ENCODE measurements around the gene PPP1R13B.

DNA sequence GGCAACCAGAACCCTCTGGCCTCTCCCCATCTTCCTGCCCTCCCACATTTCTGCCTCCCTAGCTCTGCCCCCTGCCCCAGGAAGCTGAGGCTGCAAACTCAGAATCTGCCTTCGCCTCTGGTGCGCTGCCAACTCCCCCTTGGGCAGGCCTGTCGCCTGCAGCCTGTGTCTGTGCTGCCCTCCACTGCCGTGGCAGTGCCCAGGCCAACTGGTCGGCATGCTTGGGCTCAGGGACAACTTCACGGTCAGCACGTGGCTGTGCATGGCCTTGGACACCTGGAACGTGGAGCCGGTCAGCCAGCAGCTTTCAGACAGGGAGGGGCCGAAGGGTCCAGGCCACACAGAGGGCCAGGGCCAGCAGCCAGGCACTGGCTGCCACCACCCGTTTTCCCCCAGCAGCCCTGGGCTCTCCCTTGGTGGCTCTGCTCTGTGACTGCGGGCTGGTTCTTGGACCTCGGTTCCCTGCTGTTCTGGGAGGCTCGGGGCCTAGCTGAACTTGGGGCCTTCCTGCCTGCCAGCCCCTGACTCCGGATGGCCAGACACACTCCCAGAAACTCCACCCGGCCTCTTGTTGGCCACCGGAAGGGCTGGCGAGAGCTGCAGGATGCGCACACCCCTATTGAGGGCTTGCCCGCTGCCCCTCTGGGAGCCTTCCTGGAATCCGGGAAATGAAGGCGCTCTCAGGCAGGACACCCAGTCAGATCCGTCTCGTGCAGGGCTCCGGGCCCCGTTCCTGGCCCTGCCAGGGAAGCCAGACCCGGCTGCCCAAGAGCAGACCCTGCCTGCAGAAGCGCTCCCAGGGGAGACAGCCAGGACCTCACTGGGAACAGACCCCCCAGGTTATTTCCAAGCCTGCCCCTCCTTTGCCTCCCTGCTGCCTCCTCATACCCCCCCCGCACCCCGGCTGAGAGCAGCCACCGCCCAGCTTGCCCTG, 34.2 kb upstream of the PPP1R13B start:
- TF ChIP-seq, protein P1, sequence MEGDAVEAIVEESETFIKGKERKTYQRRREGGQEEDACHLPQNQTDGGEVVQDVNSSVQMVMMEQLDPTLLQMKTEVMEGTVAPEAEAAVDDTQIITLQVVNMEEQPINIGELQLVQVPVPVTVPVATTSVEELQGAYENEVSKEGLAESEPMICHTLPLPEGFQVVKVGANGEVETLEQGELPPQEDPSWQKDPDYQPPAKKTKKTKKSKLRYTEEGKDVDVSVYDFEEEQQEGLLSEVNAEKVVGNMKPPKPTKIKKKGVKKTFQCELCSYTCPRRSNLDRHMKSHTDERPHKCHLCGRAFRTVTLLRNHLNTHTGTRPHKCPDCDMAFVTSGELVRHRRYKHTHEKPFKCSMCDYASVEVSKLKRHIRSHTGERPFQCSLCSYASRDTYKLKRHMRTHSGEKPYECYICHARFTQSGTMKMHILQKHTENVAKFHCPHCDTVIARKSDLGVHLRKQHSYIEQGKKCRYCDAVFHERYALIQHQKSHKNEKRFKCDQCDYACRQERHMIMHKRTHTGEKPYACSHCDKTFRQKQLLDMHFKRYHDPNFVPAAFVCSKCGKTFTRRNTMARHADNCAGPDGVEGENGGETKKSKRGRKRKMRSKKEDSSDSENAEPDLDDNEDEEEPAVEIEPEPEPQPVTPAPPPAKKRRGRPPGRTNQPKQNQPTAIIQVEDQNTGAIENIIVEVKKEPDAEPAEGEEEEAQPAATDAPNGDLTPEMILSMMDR (IDR thresholded peaks at IDR 0.05) = peak in 1 of 4 donors; percentile 37
- TF ChIP-seq POLR2A (IDR thresholded peaks at IDR 0.05) = peak; percentile 68
